GM19397 (cell line): ENCODE results near the gene NARS2.
A peak's percentile ranks its signal among the peaks of the same experiment; 100 is the strongest.
"Not testable (repeated sequence)": the region's sequence is repeated elsewhere in the genome, so short reads cannot be mapped to it uniquely, and the experiment has no call there.

Experiments
- ATAC-seq: cut with Tn5 transposase; IDR thresholded peaks from one replicate; pipeline ENCODE4 v1.9.1; 2021; ENCODE audit warnings: mild to moderate bottlenecking, moderate library complexity; ENCODE audit not compliant: unreplicated experiment

NARS2 gene

DNA sequence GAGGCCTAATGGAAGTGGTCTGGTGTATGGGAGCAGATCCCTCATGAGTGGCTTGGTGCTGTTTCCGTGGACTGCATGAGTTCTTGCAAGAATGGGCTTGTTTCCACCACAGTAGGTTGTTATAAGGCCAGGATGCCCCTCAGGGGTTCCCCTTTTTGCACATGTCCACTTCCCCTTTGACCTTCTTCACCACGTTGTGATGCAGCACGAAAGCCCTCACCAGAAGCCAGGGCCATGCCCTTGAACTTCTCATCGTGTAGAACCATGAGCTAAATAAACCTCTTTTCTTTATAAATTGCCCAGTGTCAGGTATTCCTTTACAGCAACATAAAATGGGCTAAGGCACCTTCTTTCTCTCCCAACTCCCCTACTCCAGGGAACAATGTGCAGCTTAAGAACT lies 2.8 kb upstream of the NARS2 start:
- no peak for ATAC-seq

DNA sequence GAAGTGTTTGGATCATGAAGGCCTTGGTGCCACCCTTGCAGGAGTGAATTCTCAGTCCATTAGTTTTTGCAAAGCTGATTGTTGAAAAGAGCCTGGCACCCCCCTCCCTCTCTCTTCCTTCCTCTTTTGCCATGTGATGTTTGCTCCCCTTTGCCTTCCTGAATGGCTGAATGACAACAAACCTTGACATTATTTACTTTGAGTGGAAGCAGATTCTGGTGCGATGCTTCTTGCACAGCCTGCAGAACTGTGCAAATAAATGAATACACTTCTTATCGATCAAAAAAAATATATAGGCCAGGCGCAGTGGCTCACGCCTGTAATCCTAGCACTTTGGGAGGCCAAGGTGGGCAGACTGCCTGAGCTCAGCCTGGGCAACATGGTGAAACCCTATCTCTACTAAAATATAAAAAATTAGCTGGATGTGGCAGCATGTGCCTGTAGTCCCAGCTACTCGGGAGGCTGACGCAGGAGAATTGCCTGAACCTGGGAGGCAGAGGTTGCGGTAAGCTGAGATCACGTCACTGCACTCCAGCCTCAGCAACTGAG lies 2.0 kb upstream of the NARS2 start:
- no peak for ATAC-seq

DNA sequence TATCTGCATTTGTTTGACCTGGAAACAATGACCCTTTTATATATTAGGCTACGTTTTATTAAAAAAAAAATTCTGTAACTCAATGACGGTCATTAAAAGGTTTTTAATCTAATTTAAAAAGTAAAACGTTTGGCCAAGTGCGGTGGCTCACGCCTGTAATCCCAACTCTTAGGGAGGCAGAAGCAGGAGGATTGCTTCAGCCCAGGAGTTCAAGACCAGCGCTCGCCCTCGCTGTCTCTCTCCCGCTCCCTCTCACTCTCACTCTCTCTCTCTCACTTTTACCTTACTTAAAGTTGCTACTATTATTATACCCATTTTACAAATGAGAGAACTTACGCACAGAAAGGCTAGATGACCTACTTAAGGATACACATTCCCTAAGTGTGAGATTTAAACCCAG lies 814 bp upstream of the NARS2 start:
- no peak for ATAC-seq

DNA sequence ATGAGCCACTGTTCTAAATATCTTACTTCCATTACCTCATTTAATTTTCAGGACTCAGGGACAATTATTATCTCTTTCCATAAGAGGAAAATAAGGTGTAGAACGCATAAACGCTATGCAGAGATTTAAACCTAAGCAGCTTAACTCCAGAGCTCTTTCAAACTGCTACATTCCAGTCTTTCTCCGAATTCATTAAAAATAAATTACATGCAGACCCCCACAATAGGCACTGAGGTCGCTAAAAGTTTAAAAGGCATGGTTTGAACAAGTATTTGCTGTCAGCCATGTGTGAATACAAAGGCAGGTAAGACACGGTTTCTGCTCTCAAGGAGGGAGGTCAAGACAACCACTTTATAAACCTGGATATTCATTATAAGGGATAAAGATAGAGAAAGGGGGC lies 983 bp downstream of the NARS2 start:
- ATAC-seq: no peak

DNA sequence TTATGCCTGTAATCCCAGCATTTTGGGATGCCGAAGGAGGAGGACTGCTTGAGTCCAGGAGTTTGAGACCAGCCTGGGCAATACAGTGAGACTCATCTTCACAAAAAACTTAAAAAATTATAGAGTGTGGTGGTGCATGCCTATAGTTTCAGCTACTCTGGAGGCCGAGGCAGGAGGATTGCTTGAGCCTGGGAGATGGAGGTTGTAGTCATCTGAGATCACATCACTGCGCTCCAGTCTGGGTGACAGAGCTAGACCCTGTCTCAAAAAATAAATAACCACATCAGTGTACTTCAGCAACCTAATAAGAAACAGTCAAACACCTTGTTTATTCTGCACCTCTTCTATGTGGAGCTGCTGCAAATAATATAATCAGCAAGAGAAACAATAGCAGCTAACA lies 1.4 kb downstream of the NARS2 start:
- ATAC-seq: no peak

DNA sequence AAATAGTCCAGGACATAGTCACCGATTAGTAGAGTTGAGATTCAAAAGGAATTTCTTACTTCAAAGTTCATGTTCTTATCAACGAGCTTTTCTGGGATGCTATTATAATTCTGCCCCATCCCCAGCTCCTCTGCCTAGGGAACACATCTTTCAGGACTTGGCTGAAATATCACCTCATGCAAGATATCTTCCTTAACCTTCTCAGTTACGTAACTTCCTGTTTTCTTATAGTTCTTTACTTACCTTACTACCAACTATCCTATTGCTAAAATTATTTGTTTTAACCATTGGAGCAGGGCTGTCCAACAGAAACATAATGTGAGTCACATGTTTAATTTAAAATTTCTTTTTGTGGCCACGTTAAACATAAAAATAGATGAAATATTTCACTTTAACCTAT lies 2.3 kb downstream of the NARS2 start:
- no peak for ATAC-seq

DNA sequence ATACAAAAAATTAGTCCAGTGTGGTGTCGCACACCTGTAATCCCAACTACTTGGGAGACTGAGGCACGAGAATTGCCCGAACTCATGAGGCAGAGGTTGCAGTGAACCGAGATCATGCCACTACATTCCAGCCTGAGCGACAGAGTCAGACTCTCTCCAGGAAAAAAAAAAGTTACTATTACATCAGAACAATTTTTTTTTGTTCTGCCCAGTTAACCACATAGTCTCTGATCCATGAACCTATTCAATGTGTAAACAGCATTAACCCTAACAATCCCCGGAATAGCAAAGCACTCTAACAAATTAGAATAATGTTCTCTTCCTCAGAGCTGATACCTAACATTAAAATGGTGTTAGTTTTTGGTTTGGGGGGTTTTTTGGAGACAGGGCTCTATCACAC lies 4.6 kb downstream of the NARS2 start:
- no peak for ATAC-seq

DNA sequence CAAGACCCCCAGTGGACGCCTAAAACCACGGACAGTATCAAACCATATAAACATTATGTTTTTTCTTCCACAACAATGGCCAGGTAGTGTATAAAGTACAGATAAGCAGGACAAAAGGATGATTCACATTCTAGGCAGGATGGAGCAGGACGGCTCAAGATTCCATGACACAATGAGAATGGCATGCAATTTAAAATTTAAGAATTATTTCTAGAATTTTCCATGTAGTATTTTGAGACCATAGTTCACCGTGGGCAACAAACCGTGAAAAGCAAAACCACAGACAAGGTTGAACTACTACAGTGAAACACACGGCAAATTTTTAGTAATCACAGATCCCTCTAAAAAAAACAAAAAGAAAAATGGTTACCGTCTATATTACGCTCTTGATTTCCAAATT lies 7.5 kb downstream of the NARS2 start:
- no peak for ATAC-seq

DNA sequence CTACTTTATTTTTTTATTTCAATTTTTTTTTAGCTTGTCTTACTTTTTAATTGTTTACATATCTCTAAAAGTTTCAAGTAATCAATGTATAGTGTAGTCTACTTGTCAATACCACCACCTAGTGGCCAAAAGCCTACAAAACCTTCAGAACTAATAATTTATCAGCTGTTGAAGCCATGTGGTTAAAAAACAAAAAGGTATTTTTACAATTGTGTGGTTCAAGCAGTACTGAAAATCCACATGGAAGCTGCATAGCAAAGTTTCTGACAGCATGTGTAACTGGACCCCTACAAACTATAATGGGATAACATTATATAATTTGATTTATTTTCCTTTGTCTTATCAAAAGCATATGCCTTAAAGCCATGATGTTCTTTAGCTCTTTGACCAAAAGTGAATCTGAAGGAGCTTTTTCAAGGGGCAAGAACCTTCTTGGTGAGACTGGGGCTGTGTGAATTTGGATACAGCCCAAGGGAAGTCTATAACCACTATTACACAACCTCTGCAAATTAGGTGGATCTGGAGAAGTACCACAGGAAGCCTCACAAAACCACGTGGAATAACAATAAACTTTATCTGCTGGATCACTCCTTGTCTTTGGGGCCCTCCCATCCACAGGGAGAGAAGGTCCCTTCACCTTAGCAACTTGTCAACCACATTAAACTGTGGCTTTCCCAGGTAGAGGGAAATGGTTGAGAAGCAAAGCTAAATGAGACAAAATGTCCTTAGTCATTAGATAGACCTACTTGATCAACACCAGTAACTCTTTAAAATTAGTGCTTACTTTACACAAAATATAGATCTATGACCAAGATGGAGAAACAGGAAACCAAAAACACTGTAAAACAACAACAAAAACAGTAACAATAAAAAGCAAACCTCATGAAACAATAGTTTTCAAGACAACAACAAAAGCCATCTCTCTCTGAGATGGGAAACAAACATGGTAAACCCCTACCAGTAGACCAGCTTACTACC lies 9.9 kb downstream of the NARS2 start:
- no peak for ATAC-seq

DNA sequence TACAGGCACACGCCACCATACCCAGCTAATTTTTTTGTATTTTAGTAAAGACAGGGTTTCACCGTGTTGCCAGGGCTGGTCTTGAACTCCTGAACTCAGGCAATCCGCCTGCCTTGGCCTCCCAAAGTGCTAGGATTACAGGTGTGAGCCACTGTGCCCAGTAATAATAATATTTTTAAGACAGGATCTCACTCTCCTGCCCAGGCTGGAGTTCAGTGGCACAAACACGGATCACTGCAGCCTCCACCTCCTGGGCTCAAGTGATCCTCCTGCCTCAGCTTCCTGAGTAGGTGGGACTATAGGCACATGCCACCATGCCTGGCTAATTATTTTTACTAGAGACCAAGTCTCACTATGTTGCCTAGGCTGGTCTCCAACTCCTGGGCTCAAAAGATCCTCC lies 10.6 kb downstream of the NARS2 start:
- not testable (repeated sequence) for ATAC-seq

DNA sequence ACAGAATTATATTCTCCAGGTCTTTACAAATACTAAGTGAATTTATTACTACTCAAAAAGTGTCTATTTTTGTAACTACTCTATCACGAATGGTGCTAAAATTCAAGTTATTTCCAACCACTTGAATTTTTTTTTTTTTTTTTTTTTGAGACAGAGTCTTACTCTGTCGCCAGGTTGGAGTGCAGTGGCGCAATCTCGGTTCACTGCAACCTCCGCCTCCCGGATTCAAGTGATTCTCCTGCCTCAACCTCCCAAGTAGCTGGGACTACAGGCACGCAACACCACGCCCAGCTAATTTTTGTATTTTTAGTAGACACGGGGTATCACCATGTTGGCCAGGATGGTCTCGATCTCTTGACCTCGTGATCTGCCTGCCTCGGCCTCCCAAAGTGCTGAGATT lies 11.6 kb downstream of the NARS2 start:
- not testable (repeated sequence) for ATAC-seq

DNA sequence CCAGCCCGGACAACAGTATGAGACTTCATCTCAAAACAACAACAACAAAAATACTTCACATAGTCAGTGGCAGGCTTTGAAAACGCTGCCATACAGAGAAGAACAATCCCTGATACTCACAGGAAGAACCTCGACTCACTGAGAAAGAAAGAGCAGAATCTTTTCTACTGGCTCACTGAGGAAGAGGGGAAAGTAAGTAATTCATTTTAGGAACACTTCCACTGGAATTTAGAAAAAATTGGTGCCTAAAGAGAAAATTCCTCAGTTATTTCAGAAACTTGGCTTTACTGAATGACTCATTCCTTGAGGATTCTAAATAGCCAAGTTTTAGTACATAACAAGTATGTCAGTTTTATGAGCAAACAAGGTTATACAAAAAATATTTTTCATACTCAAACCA lies 12.3 kb downstream of the NARS2 start:
- ATAC-seq: no peak

DNA sequence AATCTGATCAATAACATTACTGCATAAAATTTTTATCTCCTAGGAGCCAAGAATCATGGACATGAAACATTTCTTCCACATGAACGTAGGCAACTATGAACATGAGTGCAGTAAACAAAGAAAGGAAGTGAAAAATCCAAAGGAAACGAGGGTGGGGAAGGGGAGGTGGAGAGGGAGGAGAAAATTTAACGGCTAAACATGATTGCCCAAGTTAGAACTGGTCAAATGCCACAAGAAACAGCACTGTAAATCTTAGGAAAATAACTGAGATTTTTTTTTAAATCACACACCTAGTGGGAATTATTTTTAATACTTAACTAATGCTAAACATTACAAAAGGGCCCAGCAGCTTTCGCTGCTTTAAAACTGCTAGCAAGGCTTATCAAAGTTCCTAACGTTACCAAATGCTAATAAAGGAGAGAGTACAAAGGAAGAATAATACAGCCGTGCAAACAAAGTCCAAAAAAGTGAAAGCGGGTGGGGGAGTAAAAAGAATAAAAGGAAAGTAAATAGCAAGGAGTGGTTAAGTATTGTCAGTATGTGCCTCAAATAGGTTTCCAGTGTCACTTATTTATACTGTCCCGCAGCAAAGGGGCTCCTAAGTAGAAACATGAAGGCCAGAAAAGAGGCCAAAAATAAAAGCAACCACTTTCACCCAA lies 13.7 kb downstream of the NARS2 start:
- no peak for ATAC-seq

DNA sequence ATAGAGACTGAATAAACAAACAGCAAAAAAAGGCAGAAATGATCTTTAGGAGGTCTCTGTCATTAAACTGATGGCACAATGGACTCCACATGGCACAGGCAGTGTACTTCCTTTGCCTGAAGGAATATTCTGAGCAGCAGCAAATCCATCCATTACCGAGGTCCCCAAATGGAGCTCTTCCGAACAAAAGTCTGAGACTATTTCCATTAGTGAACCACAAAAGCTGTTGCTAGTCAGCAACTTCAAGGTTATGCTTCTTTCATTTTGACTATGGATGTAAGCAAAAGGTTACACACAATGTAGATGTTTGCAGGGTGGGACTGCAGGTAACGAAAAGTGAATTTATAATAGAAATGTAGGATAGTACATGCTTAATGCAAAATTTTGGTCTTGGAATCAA lies 14.5 kb downstream of the NARS2 start:
- ATAC-seq: peak; percentile 54

DNA sequence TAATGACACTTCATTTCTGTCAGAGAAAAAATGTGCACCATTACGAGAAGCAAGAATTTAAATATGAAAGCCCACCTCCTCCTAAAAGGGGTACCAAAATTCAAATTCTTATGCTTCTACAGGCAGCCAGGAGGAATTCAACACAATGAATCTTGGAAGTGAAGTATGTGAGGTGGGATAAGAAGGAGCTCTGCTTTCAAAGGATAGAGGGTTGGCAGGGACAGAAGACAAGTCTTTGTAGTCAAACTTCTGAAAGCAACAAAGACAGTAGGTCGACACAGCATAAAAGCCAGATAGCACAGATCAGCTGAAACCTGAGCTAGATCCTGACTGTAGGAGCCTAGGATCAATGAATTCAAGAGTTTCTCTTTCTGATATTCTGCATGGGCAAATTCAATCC lies 17.4 kb downstream of the NARS2 start:
- no peak for ATAC-seq

DNA sequence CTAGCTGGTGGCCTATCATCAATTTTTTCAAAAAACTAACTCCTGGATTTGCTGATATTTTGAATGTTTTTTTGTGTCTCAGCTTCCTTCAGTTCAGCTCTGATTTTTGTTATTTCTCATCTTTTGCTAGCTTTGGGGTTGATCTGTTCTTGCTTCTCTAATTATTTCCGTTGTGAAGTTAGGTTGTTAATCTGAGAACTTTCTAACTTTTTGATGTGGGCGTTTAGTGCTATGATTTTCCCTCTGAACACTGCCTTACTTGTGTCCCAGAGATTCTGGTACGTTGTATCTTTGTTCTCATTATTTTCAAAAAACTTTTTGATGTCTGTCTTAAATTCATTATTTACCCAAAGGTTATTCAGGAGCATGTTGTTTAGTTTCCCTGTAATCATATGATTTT lies 19.1 kb downstream of the NARS2 start:
- ATAC-seq: no peak

DNA sequence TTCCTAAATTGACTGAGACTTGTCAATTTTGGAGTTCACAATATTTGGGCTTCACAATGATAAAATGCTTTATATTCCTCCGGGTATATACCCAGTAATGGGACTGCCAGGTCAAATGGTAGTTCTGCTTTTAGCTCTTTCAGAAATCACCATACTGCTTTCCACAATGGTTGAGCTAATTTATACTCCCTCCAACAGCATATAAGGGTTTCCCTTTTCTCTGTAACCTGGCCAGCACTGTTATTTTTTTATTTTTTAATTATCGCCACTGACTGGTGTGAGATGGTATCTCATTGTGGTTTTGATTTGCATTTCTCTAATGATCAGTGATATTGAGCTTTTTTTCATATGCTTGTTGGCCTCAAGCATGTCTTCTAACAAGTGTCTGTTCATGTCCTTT lies 21.8 kb downstream of the NARS2 start:
- no peak for ATAC-seq

DNA sequence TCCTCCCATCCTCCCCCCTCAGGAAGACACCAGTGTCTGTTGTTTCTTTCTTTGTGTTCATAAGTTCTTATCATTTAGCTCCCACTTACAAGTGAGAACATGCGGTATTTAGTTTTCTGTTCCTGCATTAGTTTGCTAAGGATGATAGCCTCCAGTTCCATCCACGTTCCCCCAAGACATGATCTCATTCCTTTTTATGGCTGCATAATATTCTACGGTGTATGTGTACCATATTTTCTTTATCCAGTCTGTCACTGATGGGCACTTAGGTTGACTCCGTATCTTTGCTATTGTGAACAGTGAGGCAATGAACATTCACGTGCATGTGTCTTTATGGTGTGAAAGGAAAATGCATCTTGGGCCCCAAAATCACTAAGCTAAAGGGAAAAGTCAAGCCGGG lies 22.5 kb downstream of the NARS2 start:
- ATAC-seq: not testable (repeated sequence)

DNA sequence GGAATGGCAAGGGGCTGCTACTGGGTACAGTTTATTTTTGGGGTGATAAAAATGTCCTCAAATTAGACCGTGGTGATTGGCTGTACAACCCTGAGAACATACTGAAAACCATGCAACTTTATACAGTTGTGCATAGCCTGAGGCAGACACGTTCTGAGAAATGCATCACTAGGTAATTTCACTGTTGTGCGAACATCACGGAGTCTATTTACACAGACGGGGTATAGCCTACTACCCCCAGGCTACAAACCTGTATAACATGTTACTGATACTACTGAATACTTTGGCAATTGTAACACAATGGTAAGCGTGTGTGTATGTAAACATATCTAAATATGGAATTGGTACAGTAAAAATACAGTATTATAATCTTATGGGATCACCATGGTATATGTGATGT lies 23.6 kb downstream of the NARS2 start:
- ATAC-seq: no peak

DNA sequence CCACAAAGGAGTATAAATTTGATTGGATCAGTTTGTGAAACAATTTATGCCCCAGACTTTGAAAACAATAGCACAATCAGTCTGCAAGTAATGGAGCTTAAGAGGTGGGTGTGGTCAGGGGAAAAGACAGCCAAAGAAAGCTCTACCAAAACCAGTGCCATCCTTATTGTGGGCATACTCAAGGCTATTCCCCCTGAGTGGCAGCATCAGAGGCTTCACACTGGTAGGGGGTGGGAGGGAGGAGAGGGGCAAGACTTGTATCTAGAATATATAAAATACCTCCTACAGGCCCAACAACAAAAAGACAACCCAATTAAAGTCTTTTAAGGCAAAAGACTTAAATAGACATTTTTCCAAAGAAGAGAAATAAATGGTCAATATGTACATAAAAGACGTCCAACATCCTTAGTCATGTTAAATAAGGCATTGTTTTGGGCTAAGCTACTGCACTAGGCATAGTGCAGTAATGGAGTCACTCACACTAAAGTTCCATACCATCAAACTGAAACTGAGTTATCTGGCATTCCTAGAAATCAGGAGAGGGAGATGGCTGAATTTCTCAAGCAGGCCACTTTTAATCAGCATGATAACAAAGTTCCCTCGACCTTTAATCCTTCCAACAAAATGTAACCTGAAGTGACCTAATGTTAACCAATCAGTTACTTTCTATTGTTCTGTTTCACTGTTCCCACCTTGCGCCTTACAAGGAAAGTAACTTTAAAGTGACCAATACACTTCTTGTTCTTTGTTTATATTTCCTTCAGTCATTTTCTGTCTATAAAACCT lies 24.8 kb downstream of the NARS2 start:
- no peak for ATAC-seq

DNA sequence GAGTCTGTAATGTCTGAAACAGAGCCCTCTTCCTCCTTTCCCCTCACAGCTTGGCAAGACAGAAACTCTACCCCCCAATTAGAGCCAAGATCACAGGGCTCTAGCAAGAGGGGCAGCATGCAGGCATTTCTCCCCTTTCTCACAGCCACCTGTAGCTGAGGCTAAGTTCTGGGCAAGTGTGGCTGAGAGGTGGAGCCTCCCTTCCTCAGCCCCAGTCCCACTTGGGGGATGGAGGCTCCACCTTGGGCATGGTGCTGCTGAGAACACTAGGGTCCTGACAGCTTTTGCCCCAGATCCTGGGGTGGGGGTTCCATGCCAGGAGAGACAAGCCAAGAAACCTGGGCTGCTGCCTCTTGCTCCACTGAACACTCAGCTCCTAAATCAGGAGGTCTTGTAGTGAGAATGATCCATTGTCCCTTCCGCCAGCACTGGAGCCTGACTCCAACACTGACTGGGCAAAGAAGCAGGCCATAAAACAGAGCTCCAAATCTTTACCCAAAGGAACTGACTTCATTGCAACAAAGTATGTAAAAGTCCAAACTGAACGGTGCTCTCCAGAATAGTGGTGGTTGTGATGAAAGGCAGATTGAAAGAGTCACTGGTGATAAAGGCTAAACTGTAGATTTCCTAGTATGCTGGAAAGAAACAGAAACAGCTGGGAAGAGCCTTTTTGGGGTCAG lies 25.6 kb downstream of the NARS2 start:
- ATAC-seq: no peak
